ENCODE results near the gene MEGF6.

The MEGF6 gene

GRCh38 chr1:3609016-3609768 lies 2.1 kb downstream of the MEGF6 start:
- DNase-seq = no peak

- no peak for DNase-seq
Measured at GRCh38 chr1:3608154-3608553, 3.2 kb downstream of the MEGF6 start.

GRCh38 chr1:3607703-3608065 lies 3.6 kb downstream of the MEGF6 start:
- DNase-seq = no peak

GRCh38 chr1:3606779-3607702 lies 4.3 kb downstream of the MEGF6 start:
- no peak for DNase-seq

- no peak for DNase-seq
Measured at GRCh38 chr1:3604997-3605823, 6.1 kb downstream of the MEGF6 start.

DNA sequence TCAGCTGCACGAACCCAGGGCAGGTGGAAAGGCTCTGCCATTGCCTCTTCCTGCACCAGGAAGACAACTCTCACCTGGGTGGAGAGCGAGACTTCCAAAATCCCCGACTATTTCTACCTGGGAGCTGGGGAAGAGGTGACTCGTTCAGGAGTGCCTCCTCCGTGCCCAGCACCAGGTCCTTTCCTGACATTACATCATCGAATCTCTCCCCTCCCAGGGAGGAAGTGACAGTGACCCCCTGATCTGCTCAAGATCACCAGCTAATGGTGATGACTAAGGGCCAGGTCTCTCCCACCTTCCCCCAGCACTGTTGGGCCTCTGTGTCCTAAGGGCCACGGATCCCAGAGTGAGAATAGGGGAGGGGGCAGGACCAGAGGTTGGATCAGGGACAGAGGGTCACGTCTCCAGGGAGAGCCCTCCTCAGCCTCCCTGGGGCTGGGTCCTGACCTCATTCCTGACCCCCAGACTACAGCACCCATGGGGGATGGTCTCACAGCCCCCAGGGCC lies 6.8 kb downstream of the MEGF6 start:
- no peak for DNase-seq

GRCh38 chr1:3603571-3604467 lies 7.5 kb downstream of the MEGF6 start:
- DNase-seq = no peak

DNA sequence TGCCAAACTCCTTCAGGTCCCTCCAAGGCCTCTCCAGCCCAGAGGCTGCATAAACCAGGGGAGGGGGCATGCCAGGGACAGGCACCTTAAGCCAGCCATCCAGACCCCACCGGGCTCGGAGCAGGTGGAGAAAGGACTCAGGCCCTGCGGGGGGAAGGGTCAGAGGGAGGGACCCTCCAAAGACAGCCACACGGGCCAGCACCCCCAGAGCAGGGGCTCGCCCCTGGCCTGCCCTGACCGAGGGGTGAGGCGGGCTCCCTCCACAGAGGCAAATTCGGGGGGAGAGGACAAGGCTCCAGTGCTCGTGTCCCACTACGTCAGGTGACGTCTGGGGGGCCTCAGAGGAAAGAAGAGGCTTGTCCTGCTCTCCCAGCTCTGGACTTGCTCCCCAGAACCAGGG lies 8.2 kb downstream of the MEGF6 start:
- no peak for DNase-seq

DNA sequence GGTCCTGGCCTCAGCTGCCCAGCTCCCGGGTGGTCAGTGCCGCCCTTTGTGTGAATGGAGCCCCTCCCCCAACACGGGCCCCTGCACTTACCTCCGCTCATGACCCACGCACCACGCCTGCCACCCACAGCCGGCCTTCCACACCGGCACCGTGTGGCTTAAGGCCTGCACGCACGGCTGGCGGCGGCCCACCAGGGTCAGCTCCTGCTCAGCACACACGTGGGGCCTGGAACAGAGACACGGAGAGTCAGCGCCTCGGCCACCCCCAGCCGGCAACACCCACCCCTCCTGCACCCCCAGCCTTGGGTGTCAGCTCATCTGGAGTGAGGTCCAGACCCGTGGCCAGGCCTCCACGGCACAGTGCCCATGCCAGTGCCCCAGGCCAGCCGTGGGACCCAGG lies 8.9 kb downstream of the MEGF6 start:
- DNase-seq = no peak

DNA sequence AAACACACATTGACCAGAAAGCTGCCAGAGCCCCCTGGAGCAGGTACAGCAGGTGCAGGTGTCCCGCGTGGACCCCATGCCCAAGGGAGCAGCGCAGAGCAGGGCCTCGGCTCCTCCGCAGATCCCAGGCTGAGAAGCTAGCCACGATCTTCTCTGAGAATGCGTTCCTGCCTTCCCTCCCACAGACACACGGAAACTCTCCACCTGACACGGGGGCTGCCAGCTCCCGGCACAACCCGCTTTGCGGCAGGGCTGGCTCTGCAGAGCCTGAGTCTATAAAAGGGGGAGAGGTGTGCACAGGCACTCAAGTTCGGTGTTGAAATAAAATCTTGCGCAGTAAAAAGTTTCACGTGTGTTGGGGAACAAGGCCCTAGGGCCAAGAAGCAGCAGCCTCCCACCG lies 9.6 kb downstream of the MEGF6 start:
- DNase-seq = no peak

DNA sequence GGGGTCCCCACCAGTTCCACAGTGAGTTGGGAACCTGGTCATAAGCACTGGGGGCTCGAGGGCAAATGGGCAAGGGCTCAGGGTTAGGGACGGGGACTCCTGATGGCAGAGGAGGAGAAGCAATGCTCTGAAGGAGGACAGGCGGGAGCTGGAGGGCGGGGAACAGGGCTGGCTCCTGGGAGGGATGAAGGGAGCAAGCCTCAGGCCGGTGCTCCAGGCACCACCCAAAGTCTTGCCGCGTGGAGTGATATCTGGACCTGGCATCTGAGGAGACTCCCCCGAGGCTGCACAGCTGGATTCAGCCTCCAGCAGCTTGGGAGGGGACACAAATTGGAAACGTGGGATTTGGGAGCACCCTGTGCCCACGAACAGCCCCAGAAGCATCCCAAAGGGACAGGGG lies 11.0 kb downstream of the MEGF6 start:
- DNase-seq = no peak

GRCh38 chr1:3599816-3600215 lies 11.5 kb downstream of the MEGF6 start:
- no peak for DNase-seq

- DNase-seq = no peak
Measured at GRCh38 chr1:3599286-3599811, 12.0 kb downstream of the MEGF6 start.

- no peak for DNase-seq
Measured at GRCh38 chr1:3598522-3599285, 12.6 kb downstream of the MEGF6 start.

GRCh38 chr1:3598051-3598491 lies 13.2 kb downstream of the MEGF6 start:
- no peak for DNase-seq

- DNase-seq = no peak
Measured at GRCh38 chr1:3597599-3597964, 13.7 kb downstream of the MEGF6 start.

- DNase-seq = no peak
Measured at GRCh38 chr1:3596663-3597598, 14.4 kb downstream of the MEGF6 start.

DNA sequence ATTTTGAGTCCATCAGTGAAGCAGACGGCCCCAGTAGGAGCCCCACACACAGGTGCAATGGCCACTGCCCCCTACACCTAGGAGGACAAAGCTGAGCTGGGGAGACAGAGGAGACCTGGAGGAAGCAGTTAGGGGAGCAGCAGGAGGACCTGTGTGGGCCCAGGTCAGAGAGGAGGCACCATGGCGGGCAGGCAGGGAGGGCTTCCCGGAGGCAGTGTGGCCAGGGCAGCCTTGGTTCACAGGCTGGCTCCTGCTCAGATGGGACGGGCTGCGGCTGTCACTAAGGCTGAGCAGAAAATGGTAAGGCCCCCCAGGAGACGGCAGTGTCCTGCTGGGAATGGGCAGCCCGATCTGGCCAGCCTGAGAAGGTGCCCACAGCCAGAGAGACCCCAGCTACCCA lies 15.4 kb downstream of the MEGF6 start:
- no peak for DNase-seq

GRCh38 chr1:3594706-3595377 lies 16.5 kb downstream of the MEGF6 start:
- DNase-seq = no peak

Data from RPMI8226 (cell line).